SIG-M5 treated with dmso at 0.1 percent for 504 hours (cell line): ENCODE data around the gene CKMT2.

Experiments
- DNase-seq: peaks from one replicate; lab custom pipeline; 2025; ENCODE audit not compliant: unreplicated experiment; lab: John Stamatoyannopoulos, UW

The CKMT2 gene

DNA sequence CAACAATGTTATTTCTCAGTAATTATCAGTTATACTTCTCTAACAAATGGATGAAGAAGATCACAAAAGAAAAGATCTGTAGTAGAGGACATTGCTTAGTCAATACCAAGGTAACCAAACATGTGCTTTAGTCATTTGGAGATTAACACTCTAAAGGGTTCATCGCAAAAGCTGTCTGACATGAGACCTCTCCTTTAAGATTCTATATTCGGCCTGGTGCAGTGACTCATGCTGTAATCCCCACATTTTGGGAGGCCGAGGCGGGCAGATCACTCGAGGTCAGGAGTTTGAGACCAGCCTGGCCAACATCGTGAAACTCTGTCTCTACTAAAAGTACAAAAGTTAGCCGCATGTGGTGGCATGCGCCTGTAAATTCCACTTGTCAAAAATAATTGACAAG lies 18.3 kb upstream of the CKMT2 start:
- no peak for DNase-seq

DNA sequence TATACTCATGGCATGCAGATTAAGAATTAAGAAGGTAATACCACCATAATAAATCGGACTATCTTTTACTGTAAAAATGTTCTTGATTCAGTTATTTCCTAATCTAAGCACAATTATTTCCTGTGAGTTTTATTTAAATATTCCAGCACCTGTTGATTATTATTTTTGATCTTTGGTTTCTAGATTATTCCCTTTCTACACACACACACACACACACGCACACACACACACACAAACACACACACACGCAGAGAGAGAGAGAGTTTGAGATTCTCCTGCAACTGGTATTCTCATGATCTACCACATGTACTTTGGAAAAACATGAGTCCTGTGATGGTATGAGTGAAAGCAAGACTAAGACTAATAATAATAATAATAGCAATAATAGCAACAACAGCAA lies 17.0 kb upstream of the CKMT2 start:
- no peak for DNase-seq

DNA sequence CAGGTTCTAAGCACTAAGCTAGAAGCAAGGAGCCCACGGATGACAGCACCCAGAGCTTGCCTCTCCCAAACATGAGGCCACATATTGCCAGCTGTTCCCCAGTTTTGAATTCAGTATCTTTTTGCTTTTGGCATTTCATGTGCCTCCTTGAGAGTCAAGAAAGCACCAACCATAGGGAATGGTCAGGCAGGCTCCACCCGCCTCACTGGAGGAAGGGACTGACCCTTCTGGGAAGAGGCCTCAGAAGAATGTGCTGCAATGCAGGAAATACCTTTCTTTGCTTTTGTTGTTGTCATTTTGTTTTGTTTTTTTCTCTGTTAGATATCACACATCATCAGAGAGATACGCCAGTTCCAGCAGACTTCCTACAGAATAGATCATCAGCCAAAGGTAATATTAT lies 13.7 kb upstream of the CKMT2 start:
- DNase-seq: no peak

DNA sequence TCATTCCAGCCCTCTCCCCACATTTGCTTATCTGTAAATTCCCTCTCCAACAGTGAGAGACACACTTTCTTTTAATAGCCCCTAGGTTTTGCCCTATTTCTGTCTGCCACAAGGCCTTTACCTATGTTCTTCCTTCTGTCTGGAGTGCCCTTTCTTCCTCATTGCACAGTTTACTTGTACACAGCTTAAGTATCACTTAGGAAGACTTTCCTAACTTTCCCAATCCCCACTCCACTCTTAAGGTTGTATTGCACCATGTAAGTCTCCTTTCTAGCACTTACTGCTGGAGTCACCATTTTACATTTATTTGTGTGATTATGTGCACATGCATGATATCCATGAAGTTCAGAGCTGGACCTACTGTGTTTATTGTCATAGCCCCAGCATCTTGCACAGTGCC lies 10.8 kb upstream of the CKMT2 start:
- no peak for DNase-seq

DNA sequence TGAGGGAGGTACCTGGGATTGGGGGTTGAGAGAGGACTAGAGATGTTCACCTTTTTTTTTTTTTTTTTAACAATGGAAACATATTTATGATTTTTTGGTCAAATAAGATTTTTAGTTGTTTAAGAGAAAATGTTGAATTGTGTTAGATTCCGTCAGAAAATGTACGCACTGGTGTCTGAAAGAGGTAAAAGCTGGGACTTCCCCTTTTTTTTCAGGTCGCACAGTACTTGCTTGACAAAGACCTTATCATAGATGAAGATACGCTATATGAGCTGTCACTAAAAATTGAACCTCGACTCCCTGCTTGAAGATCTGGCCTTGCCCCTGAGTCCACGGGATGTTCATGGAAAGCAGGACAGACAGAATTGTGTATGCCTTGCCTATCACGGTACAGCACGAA lies 7.7 kb upstream of the CKMT2 start:
- no peak for DNase-seq

DNA sequence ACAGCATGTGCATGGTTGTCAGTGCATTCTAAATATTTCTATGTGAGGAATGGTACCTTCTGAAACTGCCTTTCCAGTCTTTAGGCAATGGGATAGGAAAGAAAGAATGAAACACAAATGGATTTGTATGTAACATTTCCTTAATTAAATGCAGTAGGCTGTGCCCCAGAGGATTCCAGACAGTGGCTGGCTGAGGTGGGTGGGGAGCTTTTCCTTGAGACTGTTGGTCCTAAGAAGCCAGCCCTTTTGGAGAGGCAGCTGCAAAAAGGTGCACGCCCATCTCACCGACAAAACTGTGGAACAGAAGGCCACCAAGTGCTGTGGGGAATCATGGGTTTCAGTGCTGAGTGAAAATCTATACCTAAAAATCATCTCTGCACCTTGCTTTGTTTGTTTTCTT lies 6.8 kb upstream of the CKMT2 start:
- DNase-seq: no peak

DNA sequence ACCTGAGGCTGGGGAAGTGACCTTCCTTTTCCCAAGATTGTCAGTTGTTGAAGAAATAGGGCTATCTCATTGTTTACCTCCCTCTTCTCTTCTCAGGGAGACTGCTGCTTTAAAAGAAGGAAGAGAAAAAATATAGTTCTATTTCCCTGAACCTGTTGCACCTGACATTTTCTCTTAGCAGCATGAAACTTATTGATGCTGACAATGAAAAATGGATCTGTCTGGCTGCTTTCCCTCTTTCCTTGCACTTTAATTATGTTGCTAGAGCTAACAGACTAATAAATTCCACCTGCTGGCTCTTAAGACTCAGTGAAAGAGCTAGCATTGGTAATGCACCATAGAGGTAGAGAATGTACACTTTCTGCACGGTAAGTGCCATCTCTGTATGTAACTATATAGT lies 6.2 kb upstream of the CKMT2 start:
- DNase-seq: no peak

DNA sequence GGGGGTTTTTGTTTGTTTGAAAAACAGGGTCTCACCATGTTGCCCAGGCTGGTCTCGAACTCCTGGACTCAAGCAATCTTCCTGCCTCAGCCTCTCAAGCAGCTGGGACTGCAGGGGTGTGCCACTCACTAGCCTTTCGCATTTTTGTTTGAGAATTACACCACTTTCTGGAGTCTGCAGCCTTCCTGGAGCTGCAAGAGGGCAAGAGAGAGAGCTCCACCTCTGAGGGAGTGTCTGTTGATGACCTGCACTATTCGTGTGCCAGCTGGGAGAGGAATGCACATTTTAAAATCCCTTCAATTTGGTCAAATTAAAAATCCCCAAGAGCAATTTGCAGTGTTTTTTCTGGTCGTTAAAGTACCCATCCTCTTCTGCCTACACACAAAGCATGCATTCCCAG lies 5.0 kb upstream of the CKMT2 start:
- no peak for DNase-seq

DNA sequence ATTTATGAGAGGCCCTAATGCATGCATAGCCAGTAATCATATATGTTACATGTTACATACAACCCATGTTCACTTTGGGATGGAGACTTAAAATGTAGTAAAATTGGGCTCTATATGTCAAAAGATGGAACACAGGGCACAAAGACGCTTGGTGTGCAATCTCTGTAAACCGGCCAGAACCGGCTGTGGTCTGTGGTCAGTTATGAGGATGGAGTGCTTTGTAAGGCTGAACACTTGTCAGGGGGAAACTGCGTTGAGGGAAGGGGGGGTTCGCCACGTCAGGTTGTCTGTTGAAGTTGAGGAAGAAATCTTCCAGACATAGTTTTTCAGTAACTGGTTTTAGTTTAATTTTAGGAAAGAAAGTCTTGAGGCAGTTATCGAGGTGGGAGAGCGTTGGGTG lies 2.7 kb upstream of the CKMT2 start:
- no peak for DNase-seq

DNA sequence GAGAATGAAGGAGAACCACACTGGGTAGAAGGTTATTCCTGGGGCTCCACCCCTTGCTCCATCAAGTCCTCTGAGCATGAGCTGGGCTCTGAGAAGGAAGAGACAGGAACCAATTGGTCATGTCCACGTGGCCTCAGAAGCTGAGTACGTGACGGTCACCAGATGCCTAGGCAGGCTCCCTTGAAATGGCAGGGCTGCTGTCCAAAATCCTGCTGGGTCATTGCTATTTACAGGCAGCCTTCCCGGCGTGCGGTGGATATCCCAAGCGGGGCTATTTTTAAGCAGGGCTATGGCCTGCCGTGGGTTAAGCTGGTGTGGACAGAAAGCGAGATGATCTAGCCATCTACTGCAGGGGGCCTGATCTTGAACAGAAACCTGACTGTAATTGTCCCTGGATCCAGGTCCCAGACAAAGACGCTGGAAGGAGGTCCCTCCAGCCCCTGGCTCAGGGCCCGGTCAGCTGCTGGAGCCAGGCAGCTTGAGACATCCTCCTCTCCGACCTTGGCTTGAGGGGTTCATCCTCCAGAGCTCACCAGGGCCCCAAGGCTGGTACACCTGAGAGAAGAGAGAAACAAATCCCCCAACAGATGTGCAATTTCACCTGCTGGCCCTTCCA lies 550 bp upstream of the CKMT2 start:
- DNase-seq: no peak

DNA sequence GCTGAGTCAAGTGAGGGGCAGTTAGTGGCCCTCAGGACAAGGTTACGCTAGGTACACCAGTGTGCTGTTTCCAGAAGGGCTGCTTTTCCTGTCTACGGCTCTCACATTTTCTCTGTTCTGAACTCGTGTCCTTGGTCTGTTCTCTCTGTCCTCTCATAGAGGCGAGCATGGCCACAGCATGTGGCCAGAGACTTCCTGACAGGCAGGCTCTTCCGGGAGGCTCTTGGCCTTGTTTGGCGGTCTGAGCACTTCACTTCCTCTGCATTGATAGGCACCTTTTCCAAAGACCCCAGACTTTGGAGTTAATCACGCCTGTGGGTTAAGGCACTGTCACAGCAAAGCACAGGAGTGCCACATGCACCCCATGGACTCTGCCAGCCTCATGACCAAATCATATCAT lies 1.2 kb downstream of the CKMT2 start:
- no peak for DNase-seq

DNA sequence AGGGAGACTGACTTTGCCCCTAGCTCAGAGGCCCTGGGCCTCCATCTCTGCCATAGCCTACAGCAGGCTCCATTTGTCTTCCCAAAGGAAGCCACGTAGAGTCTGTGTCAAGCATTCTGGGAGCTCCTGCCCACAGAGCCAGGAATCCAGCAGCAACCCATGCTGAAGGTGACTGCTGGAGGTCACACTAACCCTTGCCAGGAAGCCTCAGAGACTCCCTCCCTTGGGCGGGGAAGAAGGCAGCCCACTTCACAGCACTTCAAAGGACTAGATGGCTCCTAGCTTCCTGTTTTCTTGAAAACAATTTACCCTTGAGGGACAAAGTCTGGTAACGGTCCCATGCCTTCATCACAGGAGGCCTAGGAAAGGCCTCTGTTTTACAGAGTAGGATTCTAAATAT lies 1.7 kb downstream of the CKMT2 start:
- no peak for DNase-seq

DNA sequence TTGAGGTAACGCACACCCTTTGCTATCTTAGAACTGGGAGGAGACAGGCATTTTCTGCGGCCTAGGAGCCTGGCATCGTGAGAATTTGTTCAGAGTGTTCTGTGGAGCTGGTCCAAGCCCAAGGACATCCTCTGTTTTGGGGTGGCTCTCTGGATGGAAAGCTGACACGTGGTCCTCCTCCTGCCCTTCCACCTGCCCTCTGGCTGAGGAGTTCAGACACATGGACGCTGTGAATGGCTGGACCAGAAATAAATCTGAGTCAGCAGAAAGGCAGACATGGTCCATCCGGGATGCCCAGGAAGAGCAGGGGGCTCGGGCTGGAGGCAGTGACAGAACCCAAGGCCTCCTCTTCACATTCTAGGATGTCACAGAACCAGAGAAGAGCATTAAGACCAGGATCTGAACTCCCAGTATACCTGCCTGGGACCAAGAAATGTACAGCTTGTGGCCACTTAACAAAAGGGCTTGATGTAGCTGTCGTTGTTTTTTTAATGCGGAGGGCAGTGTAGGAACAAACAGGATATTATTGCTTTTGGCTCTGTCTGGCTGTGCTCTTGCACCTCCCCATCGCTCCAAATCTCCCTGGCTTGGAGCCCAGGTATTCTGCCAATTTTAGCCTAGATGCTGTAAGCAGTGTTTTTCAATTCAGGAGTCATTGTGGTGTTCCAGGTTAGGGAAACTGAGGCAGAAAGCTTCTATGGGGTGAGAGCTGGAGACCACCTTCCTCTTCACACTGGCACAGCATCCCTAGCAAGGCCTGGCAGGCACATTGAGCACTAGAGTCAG lies 2.4 kb downstream of the CKMT2 start:
- DNase-seq: no peak

DNA sequence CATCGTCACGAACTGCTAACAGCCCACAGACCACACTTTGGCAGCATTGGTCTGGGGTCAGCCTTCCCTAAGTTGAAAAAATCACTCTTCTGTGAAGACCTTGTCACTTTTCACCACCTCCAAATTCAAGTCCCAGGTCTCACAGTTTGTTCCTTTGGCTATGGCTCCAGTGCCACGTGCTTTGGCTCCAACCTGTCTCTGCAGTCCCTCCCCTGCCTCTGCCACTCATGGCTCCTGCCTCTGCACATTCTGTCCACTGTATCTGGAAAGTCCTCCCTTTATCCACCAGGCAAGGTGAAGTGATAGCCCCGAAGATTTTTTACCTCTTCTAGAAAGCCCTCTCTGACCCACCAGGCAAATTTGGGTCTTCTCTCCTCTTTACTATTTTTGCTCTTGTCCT lies 5.3 kb downstream of the CKMT2 start:
- DNase-seq: no peak

DNA sequence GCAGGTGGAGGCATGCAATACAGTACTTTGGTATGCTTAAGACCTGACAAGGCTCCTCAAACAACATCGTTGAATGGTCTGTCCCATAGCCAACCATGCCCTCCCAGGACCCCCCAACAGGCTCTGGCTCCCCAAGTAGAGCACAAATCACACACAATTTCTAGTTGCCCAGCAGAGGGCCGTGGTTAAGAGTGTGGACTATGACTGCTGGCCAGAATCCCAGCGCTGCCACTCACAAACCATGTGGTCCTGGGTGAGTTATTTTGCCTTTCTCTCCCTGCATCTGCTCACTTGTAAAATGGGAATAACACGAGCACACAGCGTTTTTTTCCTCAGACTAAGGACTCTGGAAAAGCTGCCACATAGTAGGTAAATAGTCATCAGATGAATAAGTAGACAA lies 6.5 kb downstream of the CKMT2 start:
- no peak for DNase-seq

DNA sequence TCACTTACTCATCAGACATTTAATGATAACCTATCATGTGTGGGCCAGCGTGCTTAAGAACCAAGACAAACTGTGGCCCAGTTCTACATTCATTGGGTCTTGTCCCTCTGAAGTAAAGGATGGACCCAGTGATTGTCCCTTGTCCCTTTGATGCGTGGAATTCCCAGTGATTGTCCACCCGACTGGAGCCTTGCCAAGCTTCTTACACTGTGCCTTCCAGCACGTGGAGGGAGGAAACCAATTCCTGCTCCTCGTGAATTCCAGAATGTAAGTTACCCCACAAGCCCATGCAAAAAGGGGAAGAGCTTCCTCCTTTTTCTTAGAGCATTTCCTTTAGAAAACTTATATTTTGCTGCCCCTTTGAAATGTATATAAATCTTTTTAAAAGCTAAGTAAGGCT lies 7.9 kb downstream of the CKMT2 start:
- DNase-seq: no peak

DNA sequence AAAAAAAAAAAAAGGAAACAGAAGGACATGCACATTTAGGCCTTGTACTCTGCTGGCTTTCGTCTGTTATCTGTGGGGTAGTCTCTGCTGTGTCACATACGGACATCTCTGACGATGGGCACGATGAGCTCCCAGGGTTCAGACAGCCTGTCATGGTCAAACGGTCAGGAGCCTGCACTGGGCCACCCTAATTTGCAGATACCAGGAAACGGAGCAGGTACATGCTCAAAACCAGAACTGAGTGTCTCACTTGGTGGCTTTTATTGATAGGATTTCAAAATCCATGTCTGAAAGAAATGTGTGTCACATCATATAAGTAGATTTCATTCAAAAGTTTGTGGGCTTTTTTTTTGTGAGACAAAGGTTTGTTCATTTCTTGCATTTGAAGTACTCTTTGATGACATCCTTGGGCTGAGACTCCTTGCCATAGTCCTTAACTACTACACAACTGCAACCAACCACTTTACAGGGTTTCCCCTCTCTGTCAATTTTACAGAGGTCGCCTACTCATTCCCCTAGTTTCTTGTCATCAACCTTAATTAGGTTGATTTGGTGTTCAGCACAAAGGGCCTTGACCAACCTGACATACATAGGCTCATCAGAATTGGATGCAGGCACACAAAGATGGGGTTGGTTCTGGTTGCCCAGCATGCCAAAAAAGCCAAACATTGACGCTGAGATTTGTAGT lies 9.0 kb downstream of the CKMT2 start:
- DNase-seq: no peak

DNA sequence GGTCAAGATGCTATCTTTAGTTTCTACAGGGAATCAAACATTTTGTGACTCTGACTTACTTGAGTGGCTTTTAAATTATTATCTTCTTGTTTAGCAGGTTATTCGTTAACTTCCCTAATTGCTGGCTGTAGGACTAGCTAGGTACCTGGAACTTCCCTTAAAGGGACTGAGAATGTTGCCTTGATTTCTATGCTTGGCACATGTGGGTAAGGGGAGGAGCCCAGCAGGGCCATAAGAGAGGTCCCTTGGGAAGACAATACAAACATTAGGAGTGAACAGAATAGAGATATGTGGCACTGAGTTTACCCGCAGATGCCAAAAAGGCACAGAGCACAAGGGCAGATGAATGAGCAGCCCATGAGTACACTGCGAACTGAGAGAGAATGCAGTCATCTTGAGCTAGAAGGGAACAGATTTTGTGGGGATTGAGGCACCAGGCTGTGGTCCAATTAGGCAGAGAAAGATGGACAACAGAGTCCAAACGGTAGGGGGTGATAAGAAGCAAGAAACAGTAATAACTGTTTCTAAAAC lies 9.8 kb downstream of the CKMT2 start:
- DNase-seq: no peak

DNA sequence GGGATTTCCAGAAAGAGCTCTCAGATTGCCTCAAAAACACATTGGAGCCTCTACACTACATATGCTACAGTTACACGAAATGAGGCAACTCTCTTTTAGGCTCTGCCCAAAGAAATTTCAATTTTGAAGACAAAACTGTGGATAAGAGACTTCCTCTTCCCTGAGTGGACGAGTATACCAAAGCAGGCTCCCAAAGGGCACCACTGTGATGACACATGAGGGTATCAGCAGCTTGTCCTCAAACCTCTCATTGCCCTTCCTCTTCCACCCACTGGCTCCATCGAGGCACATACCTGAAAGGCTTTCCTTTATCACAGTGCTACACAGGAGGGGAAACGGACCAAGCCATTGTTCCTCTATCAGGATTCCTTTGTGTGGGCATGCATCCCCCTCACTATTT lies 11.3 kb downstream of the CKMT2 start:
- DNase-seq: no peak

DNA sequence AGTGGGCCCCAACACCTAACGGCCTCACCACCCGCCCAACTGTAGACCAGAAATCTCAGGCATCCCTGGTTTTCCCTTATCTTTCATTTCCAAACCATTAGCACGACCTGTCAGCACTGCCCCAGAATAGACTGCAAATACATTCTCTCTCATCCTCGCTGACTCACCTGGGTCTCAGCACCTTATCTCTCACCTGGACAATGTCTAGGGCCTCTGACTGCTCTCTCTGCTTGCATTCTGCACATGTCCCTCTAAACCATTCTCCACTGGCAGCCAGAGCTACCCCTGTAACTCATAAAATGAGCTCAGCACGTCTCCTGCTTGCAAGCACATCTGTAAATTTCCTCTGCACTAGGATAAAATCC lies 12.7 kb downstream of the CKMT2 start:
- no peak for DNase-seq

DNA sequence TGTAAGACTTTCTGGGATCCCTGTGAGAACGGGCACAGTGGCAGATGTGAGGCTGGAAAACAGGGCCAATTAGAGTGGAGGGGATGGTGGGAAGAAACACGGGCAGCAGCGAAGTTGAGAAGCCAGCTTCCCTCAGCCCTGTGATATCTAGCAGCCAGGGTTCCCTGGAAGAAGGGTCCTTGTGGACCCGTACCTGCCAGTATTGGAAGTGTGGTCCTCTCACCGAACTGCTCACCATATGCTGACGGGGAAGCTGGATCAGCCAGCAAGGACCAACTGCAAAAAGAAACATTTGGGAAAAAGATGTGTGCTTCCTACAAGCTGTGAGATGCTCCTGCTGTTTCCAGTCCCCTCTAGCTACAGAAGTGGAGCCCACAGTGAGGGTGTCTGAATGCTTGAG lies 13.6 kb downstream of the CKMT2 start:
- DNase-seq: no peak

DNA sequence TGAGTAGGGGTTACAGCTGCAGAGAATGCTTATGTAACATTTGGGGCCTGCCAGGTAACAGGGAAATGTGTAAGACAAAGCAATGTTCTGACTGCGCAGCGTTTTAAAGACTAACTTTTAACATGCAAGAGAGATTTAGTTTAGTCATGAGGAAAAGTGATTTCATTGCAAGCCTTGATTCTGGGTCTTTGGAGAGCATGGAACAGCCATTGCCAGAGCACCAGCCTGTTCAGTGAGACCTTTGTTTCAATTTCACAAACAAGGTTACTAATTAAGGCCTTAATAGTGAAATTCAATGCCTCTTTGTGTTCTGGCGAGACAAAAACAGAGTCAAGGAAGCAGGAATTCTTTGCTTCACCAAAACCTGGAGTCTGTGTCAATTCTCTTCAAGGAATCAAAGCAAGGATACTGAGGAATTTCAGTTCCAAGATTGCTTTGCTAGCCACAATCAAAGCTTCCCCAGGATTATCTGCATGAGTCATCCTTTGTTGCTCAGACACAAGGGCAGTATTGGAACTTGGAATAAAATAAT lies 14.4 kb downstream of the CKMT2 start:
- DNase-seq: no peak
